Astrocyte (in vitro differentiated cells and primary cell): Measurements from ENCODE around the gene MAPKAP1. TPM values are rescaled to one million over a fixed set of nuclear protein-coding genes. Genes with fewer than 3 reads are reported as not detected.
A peak's percentile ranks its signal among the peaks of the same experiment; 100 is the strongest.

Experiments
- DNase-seq: peaks from one replicate; pipeline ENCODE4 v3.0.0-alpha.2; 2010; ENCODE audit warnings: low read depth
- FAIRE-seq: peaks from 2 replicates; lab custom pipeline; 2011; peaks lifted over from hg19 to GRCh38; lab: Jason Lieb, UNC
- H2AFZ ChIP-seq: 2 replicates; pipeline ENCODE4 v1.6.0; 2012; ENCODE audit warnings: low read depth, low read length, inconsistent platforms
- H3K27ac ChIP-seq: 2 replicates; pipeline ENCODE4 v1.5.1; 2011; ENCODE audit warnings: low read depth, low read length, inconsistent platforms
- H3K27me3 ChIP-seq: 2 replicates; pipeline ENCODE4 v1.6.0; 2011; ENCODE audit warnings: low read length, inconsistent platforms; ENCODE audit not compliant: insufficient read depth
- H3K36me3 ChIP-seq: 2 replicates; pipeline ENCODE4 v1.5.1; 2011; ENCODE audit warnings: low read length, inconsistent platforms; ENCODE audit not compliant: insufficient read depth
- H3K4me1 ChIP-seq: 2 replicates; pipeline ENCODE4 v1.5.1; 2011; ENCODE audit warnings: low read length, inconsistent platforms; ENCODE audit not compliant: insufficient read depth
- H3K4me2 ChIP-seq: 2 replicates; pipeline ENCODE4 v1.6.0; 2012; ENCODE audit warnings: low read length, inconsistent platforms
- H3K4me3 ChIP-seq: 2 replicates; pipeline ENCODE4 v1.5.1; 2011; ENCODE audit warnings: low read depth, mild to moderate bottlenecking, low read length, inconsistent platforms; ENCODE audit not compliant: insufficient read depth
- H3K79me2 ChIP-seq: 2 replicates; pipeline ENCODE4 v1.6.0; 2012; ENCODE audit warnings: mild to moderate bottlenecking, low read length, inconsistent platforms; ENCODE audit not compliant: insufficient read depth
- H3K9ac ChIP-seq: 2 replicates; pipeline ENCODE4 v1.6.0; 2012; ENCODE audit warnings: mild to moderate bottlenecking, low read length, inconsistent platforms
- H3K9me3 ChIP-seq: 2 replicates; pipeline ENCODE4 v1.5.1; 2012; ENCODE audit warnings: low read depth, mild to moderate bottlenecking, low read length, inconsistent platforms; ENCODE audit not compliant: insufficient read depth
- H4K20me1 ChIP-seq: 2 replicates; pipeline ENCODE4 v1.6.0; 2012; ENCODE audit warnings: low read length, inconsistent platforms; ENCODE audit not compliant: insufficient read depth
- H3K27ac Mint-ChIP-seq: one replicate; pipeline ENCODE4 v1.8.0; 2021; ENCODE audit warnings: mild to moderate bottlenecking, mixed read lengths; ENCODE audit not compliant: unreplicated experiment
- H3K27me3 Mint-ChIP-seq: one replicate; pipeline ENCODE4 v1.8.0; 2021; ENCODE audit warnings: low read depth, mixed read lengths; ENCODE audit not compliant: unreplicated experiment
- H3K36me3 Mint-ChIP-seq: one replicate; pipeline ENCODE4 v1.8.0; 2021; ENCODE audit warnings: low read depth, mixed read lengths; ENCODE audit not compliant: unreplicated experiment
- H3K4me1 Mint-ChIP-seq: one replicate; pipeline ENCODE4 v1.8.0; 2021; ENCODE audit warnings: low read depth, mixed read lengths; ENCODE audit not compliant: unreplicated experiment
- H3K4me3 Mint-ChIP-seq: one replicate; pipeline ENCODE4 v1.8.0; 2021; ENCODE audit warnings: mild to moderate bottlenecking, moderate library complexity, mixed read lengths; ENCODE audit not compliant: unreplicated experiment
- H3K9me3 Mint-ChIP-seq: one replicate; pipeline ENCODE4 v1.8.0; 2021; ENCODE audit warnings: mild to moderate bottlenecking, mixed read lengths; ENCODE audit not compliant: unreplicated experiment
- CTCF ChIP-seq: IDR thresholded peaks from 2 replicates; pipeline ENCODE4 v1.5.1; 2011; ENCODE audit warnings: low read depth, mild to moderate bottlenecking, inconsistent platforms, low read length, moderate library complexity; ENCODE audit not compliant: insufficient read depth
- EZH2 ChIP-seq: IDR thresholded peaks from 2 replicates; pipeline ENCODE4 v1.6.1; 2012; ENCODE audit warnings: mild to moderate bottlenecking, low read length, inconsistent platforms; ENCODE audit not compliant: insufficient read depth
- total RNA-seq: library from RNA; stranded (reverse); gene quantifications from 2 replicates; pipeline ENCODE4 v1.2.1, GENCODE V29; 2021

The MAPKAP1 gene
- total RNA-seq, 1 donor from 2014 or later: 109 TPM

GRCh38 chr9:125653325-125653724 lies 53.7 kb downstream of the MAPKAP1 start:
- peaks cover 69% of the 10 kb centered on the region for H3K79me2 ChIP-seq
- TF ChIP-seq EZH2: no peak
- FAIRE-seq (no peak), DNase-seq (no peak)
- Mint-ChIP-seq H3K36me3 (no peaks in the 10 kb centered on the region), H3K4me1 (peaks cover 68% of the 10 kb centered on the region), H3K4me3 (no peak overlapping the region), H3K9me3 (no peaks in the 10 kb centered on the region), H3K27me3 (no peaks in the 10 kb centered on the region), H3K27ac (no peak overlapping the region)
- H4K20me1 ChIP-seq: no peaks in the 10 kb centered on the region
- peaks cover 44% of the 10 kb centered on the region for H3K4me1 ChIP-seq
- H3K4me2 ChIP-seq: no peak overlapping the region
- no peak overlapping the region for H2AFZ ChIP-seq
- H3K27ac ChIP-seq: no peak overlapping the region
- no peaks in the 10 kb centered on the region for H3K36me3 ChIP-seq
- H3K4me3 ChIP-seq: no peak overlapping the region
- no peak overlapping the region for H3K9ac ChIP-seq
- no peaks in the 10 kb centered on the region for H3K27me3 ChIP-seq
- no peaks in the 10 kb centered on the region for H3K9me3 ChIP-seq

GRCh38 chr9:125652759-125653158 lies 54.2 kb downstream of the MAPKAP1 start:
- no peak overlapping the region for H3K4me3 Mint-ChIP-seq
- Histone ChIP-seq H4K20me1 (no peaks in the 10 kb centered on the region), H3K9ac (no peak overlapping the region), H3K36me3 (no peaks in the 10 kb centered on the region), H3K4me2 (no peak overlapping the region), H3K9me3 (no peaks in the 10 kb centered on the region), H3K79me2 (peaks cover 67% of the 10 kb centered on the region), H3K27ac (no peak overlapping the region), H2AFZ (no peak overlapping the region), H3K4me1 (peaks cover 48% of the 10 kb centered on the region), H3K4me3 (no peak overlapping the region), H3K27me3 (no peaks in the 10 kb centered on the region)
- no peaks in the 10 kb centered on the region for H3K36me3 Mint-ChIP-seq
- no peak for TF ChIP-seq CTCF
- no peak for TF ChIP-seq EZH2
- FAIRE-seq: no peak
- H3K4me1 Mint-ChIP-seq: peaks cover 70% of the 10 kb centered on the region
- no peaks in the 10 kb centered on the region for H3K9me3 Mint-ChIP-seq
- peak overlapping the region; percentile 2 for H3K27ac Mint-ChIP-seq
- DNase-seq: no peak
- H3K27me3 Mint-ChIP-seq: no peaks in the 10 kb centered on the region

GRCh38 chr9:125652233-125652594 lies 54.8 kb downstream of the MAPKAP1 start:
- H3K27ac Mint-ChIP-seq: no peak overlapping the region
- no peak overlapping the region for H3K4me3 Mint-ChIP-seq
- no peaks in the 10 kb centered on the region for H3K27me3 Mint-ChIP-seq
- no peaks in the 10 kb centered on the region for H3K9me3 Mint-ChIP-seq
- no peaks in the 10 kb centered on the region for H3K36me3 ChIP-seq
- H2AFZ ChIP-seq: no peak overlapping the region
- FAIRE-seq (no peak), DNase-seq (no peak)
- peaks cover 70% of the 10 kb centered on the region for H3K79me2 ChIP-seq
- H4K20me1 ChIP-seq: no peaks in the 10 kb centered on the region
- no peak overlapping the region for H3K4me2 ChIP-seq
- no peak for TF ChIP-seq CTCF
- no peak for TF ChIP-seq EZH2
- no peaks in the 10 kb centered on the region for H3K36me3 Mint-ChIP-seq
- no peak overlapping the region for H3K4me3 ChIP-seq
- H3K4me1 ChIP-seq: peaks cover 48% of the 10 kb centered on the region
- no peaks in the 10 kb centered on the region for H3K9me3 ChIP-seq
- H3K27me3 ChIP-seq: no peaks in the 10 kb centered on the region
- peaks cover 73% of the 10 kb centered on the region for H3K4me1 Mint-ChIP-seq
- no peak overlapping the region for H3K27ac ChIP-seq
- H3K9ac ChIP-seq: no peak overlapping the region
